HFF-Myc (cell line): ENCODE data around the gene GALE.

Experiments
- DNase-seq: peaks from one replicate; pipeline ENCODE4 v3.0.0-alpha.2; 2011; ENCODE audit warnings: low read depth; ENCODE audit errors: extremely low read depth
- H3K4me3 ChIP-seq: replicated peaks from 2 replicates; pipeline ENCODE4 v1.5.1; 2011; ENCODE audit warnings: low read depth, mild to moderate bottlenecking, control low read depth, low read length
- CTCF ChIP-seq: IDR thresholded peaks from 2 replicates; pipeline ENCODE4 v1.5.1; 2012; ENCODE audit warnings: mild to moderate bottlenecking, low read depth, low read length, control low read depth; ENCODE audit errors: missing control alignments

The GALE gene

GRCh38 chr1:23763041-23763577 is 37.4 kb downstream of the GALE start:
- no peak for DNase-seq
- no peak for TF ChIP-seq CTCF
- no peak overlapping the region for H3K4me3 ChIP-seq

GRCh38 chr1:23759277-23759676 is 41.3 kb downstream of the GALE start:
- no peak overlapping the region for H3K4me3 ChIP-seq
- DNase-seq: no peak
- no peak for TF ChIP-seq CTCF

GRCh38 chr1:23757812-23758211 is 42.7 kb downstream of the GALE start:
- H3K4me3 ChIP-seq: no peak overlapping the region
- TF ChIP-seq CTCF: no peak
- DNase-seq: no peak

- H3K4me3 ChIP-seq: no peak overlapping the region
- DNase-seq: no peak
- no peak for TF ChIP-seq CTCF
These were observed 43.9 kb downstream of the GALE start for GRCh38 chr1:23756676-23757075.

- TF ChIP-seq CTCF: no peak
- no peak for DNase-seq
- H3K4me3 ChIP-seq: no peak overlapping the region
These were observed 47.6 kb downstream of the GALE start for GRCh38 chr1:23752909-23753308.

GRCh38 chr1:23751815-23752200 is 48.7 kb downstream of the GALE start:
- TF ChIP-seq CTCF: no peak
- H3K4me3 ChIP-seq: no peak overlapping the region
- DNase-seq: no peak
